ENCODE data around the gene CHMP1A.

GRCh38 chr16:89623511-89624261, 33.8 kb downstream of the CHMP1A start:
- TF ChIP-seq CTCF (IDR thresholded peaks at IDR 0.05) (no peak), POLR2A (IDR thresholded peaks at IDR 0.05) (no peak)

Measured in body of pancreas (tissue), 4 donors.